GM10847 (cell line): ENCODE measurements around the gene TMEM150C.

Experiments
- POLR2A ChIP-seq: IDR thresholded peaks from 2 replicates; pipeline ENCODE4 v1.6.1; 2011; ENCODE audit not compliant: insufficient read length; ENCODE audit errors: extremely low read depth

TMEM150C gene

DNA sequence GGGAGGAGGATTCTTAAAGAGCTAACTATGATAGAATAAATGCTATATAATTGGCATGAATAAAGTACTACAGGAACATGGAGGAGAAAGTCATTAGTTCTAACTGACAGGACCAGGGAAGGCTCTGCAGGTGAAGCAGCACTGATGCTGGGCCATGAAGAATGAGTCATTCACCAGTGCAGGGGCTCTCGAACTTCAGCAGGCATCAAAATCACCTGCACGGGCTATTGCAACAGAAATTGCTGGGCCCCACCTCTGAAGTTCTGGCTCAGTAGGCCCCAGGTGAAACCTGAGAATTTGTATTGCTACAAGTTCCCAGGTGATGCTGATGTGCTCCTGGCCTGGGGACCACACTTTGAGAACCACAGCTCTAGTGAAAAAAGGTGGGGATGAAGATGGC lies 33.7 kb downstream of the TMEM150C start:
- no peak for TF ChIP-seq POLR2A

DNA sequence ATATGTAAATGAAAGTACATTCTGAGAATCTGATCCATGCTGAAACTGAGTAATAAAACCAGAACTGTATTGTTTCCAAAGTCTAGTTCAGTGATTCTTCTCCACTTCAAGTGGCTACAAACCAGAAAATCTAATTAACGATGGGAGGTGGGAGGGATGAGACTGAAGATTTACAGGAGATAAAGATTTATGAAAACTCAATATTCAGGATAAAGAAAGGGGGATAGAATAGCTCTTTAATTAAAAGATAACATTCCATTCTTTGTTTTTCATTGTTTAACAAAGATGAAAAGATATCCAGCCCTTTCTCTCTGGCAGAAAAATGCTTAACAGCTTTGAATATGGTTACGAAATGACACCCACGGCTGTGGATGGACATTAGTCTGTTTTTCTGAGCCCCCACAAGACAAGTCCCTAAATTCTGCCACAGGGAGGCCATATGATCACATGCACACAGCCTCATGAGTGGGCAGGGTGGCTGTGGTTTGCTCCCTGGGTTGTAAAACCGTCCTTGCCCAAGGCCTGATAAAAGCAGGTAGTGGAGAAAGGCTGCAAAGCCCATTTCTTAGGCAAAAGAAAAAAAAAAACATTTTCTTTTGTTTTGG lies 36.4 kb downstream of the TMEM150C start:
- TF ChIP-seq POLR2A, result no peak

DNA sequence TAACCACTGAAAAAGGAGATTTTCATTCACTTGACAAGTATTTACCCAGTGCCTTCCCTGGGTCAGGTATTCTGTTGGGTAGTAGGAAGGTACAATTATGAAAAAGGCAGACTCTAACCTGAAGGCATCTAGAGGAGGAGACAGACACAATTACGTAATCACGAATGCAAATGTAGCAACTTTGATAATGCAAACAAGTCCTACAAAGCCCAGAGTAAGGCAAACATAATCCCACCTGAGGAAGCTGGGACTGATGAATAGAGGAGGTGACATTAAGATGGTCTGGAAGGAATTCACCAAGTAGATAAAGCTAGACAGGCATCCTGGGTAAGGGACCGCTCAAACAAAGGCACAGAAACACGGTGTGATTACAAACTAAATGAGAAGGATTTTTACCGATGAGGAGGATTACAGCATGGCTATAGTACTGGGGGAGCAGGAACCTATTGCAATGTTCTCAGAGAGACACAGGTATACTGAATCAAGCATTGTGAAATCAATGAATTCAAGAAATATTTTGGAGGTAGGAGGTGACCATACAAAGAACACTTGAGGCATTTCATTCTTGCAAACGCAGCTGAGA lies 37.1 kb downstream of the TMEM150C start:
- TF ChIP-seq POLR2A, result no peak

DNA sequence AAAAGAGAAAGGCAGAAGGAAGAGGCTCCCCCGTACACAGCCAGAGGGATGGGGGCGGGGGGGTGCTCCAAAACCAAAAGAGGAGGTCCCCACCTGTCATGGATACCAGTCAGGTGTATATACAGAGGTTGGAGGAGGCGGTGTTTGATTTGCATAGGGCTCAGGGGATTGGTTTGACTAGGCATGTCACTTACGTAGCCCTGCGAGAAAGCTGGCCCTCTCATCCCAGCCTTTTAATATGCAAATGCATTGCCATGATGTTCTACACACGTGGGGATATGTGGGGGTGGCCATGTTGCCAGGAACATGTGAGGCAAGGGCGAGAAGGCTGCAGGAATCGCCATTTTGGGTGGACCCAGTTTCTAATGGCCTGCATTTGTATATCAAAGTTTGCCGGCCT lies 38.6 kb downstream of the TMEM150C start:
- TF ChIP-seq POLR2A, result no peak

DNA sequence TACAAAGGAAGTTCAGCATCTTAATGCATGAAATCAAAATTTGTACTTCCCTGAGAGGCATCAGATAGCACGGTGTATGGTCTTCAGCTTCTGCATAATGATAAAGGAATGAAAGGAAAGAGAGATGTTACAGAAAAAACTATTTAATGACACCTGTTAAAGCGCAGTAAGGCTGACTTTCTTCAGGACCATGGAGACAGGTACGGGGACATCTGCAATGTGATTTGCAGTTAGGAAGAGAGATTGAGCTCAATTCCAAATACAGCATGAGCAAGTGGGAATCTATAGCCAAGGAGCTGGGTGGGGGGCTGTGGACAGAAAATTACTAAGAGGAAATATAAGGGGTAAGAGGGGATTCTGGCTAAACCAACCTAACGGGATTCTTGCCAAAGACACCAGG lies 39.3 kb downstream of the TMEM150C start:
- TF ChIP-seq POLR2A, result no peak

DNA sequence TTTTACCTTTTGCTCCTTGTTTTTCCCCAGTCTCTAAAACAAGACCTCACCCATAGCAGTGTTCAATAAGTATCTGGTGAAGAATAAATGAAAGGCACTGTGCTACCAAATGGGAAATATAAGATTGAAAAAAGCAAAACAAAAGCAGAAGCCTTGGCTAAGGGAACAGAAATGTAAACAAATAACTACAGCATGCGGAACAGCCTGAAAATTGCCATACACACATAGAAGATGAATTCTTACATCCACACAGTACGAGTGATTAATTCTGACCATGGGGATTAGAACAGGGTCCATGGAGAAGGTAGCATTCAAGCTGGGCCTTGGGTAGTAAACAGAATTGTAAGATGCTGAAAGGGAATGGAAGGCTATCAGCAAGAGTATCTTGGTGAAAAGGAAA lies 40.5 kb downstream of the TMEM150C start:
- no peak for TF ChIP-seq POLR2A

DNA sequence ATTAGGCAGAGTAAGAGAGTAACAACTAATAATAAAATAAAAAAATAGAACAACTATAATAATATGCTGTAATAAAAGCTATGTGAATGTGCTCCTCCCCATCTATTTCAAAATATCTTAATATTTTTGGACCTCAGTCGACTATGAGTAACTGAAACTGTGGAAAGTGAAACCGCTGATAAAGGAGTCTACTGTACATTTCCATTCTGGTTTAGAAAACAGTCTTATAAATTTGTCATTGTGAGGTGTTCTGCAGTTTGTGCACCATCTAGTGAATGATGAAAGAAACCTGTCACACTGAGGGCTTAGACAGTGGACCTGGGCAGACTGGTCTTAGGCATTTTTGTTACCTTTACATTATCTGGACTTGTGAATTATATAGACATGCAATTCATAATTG lies 42.0 kb downstream of the TMEM150C start:
- no peak for TF ChIP-seq POLR2A

DNA sequence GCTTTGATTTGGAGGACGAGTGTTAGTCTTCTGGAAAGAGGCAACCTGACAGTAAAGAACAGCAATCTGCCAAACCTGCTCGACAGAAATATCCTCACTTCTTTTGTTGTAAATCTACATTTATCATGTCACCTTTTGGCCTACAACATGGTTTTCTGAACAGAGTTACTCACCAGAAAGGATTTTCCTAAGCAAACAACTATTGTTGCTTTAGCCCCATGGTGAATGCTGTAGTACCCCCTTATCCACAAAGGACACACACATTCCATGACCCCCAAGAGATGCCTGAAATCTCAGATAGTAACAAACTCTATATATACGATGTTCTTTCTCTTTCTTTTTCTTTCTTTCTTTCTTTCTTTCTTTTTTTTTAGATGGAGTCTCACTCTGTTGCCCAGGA lies 42.7 kb downstream of the TMEM150C start:
- no peak for TF ChIP-seq POLR2A

DNA sequence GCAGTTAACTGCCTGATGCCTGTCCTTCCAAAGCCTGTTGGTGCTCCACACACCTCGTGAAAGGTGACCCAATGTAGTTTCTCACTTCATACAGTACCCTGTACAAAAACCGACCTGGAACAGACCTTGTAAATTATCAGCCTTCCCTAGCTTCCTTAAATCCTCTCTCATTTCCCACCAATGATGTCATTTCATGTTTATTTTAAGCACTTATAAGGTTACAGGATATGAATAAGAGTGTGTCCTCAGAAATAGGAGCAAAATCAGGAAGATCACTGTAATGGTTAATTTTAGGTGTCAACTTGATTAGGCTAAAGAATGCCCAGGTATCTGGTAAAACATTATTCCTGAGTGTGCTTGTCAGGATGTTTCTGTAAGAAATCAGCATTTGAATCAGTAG lies 44.7 kb downstream of the TMEM150C start:
- no peak for TF ChIP-seq POLR2A

DNA sequence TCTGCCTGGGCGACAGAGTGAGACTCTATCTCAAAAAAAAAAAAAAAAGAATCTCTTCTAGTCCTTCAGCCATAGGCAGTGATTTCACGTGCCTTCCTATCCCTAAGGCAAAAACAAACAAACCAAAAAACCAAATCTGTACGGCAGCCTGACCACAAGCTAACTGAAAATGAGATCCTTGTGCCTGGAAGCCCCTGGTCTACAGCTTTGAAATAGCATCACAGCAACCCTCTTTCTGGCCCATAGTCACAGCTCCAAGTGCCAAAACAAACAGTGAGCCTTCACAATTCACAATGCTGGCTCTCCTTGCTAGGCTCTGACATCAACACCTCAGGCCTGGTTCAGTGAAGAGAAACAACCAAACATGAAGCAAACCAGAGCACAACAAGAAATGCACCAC lies 46.1 kb downstream of the TMEM150C start:
- TF ChIP-seq POLR2A, result no peak

DNA sequence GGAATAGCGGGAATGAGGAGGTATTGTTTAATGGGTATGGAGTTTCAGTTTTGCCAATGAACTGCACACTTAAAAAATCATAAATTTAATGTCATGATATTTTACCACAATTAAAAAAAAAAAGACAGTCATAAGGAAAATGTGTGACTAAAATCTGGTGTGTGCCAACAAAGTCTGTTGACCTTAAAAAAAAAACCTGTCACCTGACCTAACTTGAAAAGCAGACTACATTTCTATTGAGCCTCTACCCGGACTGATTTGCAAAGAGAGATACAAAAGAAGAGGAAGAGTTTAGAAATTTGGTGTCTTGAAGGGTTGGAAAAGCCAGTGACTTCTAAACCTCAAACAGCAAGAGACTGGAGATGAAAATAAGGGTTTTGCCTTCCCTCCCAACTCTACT lies 48.4 kb downstream of the TMEM150C start:
- TF ChIP-seq POLR2A, result no peak

DNA sequence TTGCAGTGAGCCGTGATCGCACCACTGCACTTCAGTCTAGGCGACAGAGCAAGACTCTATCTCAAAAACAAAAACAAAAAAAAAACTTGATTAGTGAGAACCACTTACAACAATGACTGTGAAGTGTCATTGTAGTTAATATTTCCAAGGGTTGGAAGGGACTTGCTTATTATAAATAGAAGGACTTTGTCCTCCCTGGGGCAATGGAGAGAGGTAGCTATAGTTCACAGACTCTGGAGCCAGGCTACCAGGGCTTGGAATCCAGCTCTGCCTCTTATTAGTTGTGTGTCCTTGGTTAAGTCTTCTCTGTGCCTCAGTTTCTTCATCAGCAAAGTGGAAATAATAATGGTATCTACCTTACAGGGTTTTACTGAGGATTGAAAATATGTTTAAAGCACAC lies 51.6 kb downstream of the TMEM150C start:
- TF ChIP-seq POLR2A, result no peak

DNA sequence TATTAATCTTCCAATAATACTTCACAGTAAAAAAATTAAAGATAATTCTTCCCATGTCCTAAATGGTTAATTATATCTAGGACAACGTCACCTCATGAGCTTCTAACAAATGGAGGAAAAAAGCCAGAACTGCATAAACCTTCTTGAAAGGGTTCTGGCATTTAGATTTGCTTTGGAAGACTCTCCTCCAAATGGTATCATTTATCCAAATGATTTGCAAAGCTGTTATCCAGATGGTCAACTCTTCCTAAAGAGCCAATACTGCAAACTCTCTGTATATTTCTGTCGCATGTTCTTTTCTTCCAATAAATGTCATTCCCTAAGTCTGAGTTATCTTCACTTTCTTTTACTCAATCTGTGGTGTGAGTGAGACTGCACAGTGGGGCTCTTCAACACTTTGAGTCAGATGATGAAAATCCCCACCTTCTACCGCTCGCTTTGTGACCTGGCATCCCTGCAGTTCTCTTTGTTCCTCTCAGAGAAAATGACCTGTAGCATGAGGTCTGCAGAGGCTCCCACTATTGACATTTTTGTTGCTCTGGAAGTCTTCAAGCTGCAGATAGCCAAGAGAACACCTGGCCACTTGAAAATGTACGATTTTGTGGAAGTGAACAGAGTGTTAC lies 52.9 kb downstream of the TMEM150C start:
- no peak for TF ChIP-seq POLR2A

DNA sequence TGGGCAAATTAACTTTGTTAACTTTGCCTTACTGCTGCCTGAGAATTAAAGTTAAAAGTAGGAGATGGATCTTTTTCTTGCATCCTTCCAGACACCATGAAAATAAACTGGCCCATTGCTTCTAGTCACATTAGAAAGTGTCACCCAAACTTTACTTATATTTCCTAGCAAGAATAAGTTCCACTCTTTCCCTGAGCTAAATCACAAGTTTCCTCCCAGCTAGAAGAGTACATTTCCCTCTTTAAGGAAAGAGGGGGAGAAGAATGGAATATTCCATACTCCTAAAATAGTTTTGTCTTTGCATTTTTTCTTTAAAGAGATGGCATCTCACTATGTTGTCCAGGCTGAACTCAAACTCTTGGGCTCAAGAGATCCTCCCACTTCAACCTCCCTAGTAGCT lies 53.8 kb downstream of the TMEM150C start:
- TF ChIP-seq POLR2A, result no peak

DNA sequence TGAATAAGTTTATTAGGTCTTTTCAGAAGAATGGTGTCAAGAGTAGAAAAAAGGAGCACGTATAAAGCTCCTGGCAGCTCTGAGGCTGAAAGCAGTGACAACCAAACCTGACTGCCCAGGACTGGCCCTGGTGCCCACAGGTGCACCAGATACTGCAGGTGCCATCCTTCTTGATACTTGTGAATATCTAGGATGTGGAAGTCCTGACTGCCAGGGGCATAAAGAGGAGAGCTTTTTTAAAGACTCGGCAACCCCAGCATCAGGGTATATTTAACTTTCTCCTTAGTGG lies 60.7 kb downstream of the TMEM150C start:
- no peak for TF ChIP-seq POLR2A

DNA sequence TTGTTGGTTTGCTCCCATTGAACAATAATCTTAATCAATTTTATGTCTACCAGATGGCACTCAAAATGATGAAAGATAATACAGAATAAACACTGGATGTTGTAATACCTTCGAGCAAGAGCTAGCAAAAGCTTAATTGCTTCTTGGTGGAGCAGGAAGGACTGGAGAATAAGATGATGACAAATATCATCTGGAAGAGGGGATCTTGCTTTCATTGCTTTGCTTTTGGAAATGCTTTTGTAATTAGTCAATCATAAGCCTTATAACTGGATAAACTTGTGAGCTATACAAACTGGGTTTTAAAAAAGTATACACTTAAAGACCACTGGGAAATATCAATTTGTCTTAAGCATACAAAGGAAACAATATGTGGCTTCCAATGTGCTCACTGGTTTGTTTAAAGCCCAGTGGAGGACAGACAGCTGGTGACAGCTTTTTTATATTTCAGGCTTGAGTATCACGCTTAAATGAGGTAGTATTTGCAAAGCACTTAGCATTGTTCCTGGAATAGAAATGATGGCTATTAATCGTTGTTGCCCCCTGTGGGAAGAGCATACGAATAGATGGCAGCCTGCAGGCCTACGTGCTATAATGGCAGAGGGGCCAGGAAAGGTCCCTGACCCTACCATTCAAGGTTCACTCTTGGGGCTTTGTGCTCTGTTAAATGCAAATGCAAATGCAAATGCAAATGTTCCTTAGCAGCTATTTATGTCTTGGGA lies 61.2 kb downstream of the TMEM150C start:
- no peak for TF ChIP-seq POLR2A
